H1 (cell line): ENCODE data around the gene MROH7. TPM values are rescaled to one million over a fixed set of nuclear protein-coding genes. Genes with fewer than 3 reads are reported as not detected.

Source experiments
- CTCF ChIA-PET: fragments of 300-600 bp; sonication (Branson Sonifier 250); formaldehyde crosslinking; loops from one replicate; lab custom pipeline; 2021; ENCODE audit not compliant: partially characterized antibody; lab: Charles Lee
- POLR2A ChIA-PET: fragments of 300-600 bp; sonication (Branson Sonifier 250); formaldehyde crosslinking; loops from one replicate; lab custom pipeline; 2021; ENCODE audit warnings: inconsistent platforms; ENCODE audit not compliant: partially characterized antibody; lab: Charles Lee
- DNase-seq, 2 experiments: peaks; one replicate each; pipeline versions ENCODE4 v3.0.0 to v3.0.0-alpha.2; 2010 to 2022; ENCODE audit warnings: low spot score in 2 of 2, low read depth in 1 of 2, mixed read lengths in 1 of 2
- FAIRE-seq: peaks from 2 replicates; lab custom pipeline; 2011; peaks lifted over from hg19 to GRCh38; lab: Jason Lieb, UNC
- H2AFZ ChIP-seq: 2 replicates; pipeline ENCODE4 v1.8.1; 2012; ENCODE audit warnings: low read length, inconsistent platforms
- H2AK5ac ChIP-seq: 2 replicates; pipeline ENCODE4 v1.6.1; 2013; ENCODE audit warnings: low read depth, low read length
- H2BK120ac ChIP-seq: replicated peaks from 2 replicates; pipeline ENCODE3; 2013; ENCODE audit warnings: low read depth, low read length, inconsistent platforms
- H2BK12ac ChIP-seq: 2 replicates; pipeline ENCODE4 v1.6.1; 2013; ENCODE audit warnings: low read depth, low read length
- H2BK15ac ChIP-seq: 2 replicates; pipeline ENCODE4 v1.6.1; 2013; ENCODE audit warnings: low read length
- H2BK20ac ChIP-seq: 2 replicates; pipeline ENCODE4 v1.6.1; 2013; ENCODE audit warnings: low read length
- H2BK5ac ChIP-seq: 2 replicates; pipeline ENCODE4 v1.6.1; 2013; ENCODE audit warnings: low read depth, low read length
- H3K14ac ChIP-seq: 2 replicates; pipeline ENCODE4 v1.6.1; 2013; ENCODE audit warnings: inconsistent platforms; ENCODE audit not compliant: insufficient read length
- H3K18ac ChIP-seq: 2 replicates; pipeline ENCODE4 v1.6.1; 2013; ENCODE audit warnings: low read length; ENCODE audit errors: extremely low read depth
- H3K23ac ChIP-seq: 2 replicates; pipeline ENCODE4 v1.6.1; 2013; ENCODE audit warnings: inconsistent platforms; ENCODE audit not compliant: insufficient read length
- H3K23me2 ChIP-seq: 2 replicates; pipeline ENCODE4 v1.6.1; 2013; ENCODE audit warnings: low read depth, low read length
- H3K27ac ChIP-seq: 2 replicates; pipeline ENCODE4 v1.6.1; 2011; ENCODE audit warnings: low read depth, low read length, inconsistent platforms
- H3K27me3 ChIP-seq, 4 experiments: replicated peaks in 1 of 4; 1 replicate in 1 of 4; 2 replicates in 3 of 4; pipeline versions ENCODE4 v1.6.1 to v1.8.1; 2011 to 2013; ENCODE audit warnings: low read length in 3 of 4, mild to moderate bottlenecking in 3 of 4, inconsistent platforms in 2 of 4, mixed read lengths in 2 of 4, moderate library complexity in 1 of 4; ENCODE audit not compliant: control insufficient read depth in 3 of 4, insufficient read depth in 3 of 4; ENCODE audit errors: extremely low read depth in 1 of 4
- H3K36me3 ChIP-seq, 4 experiments: 2 replicates each; pipeline versions ENCODE4 v1.6.1 to v1.8.1; 2011 to 2013; ENCODE audit warnings: mild to moderate bottlenecking in 4 of 4, low read length in 3 of 4, moderate library complexity in 2 of 4, control low read depth in 1 of 4, inconsistent platforms in 1 of 4; ENCODE audit not compliant: insufficient read depth in 4 of 4, control insufficient read depth in 2 of 4
- H3K4ac ChIP-seq: replicated peaks from 2 replicates; pipeline ENCODE3; 2013; ENCODE audit warnings: low read length, low read depth, mixed read lengths, inconsistent platforms; ENCODE audit not compliant: insufficient read length
- H3K4me1 ChIP-seq, 4 experiments: replicated peaks in 1 of 4; 1 replicate in 1 of 4; 2 replicates in 3 of 4; pipeline versions ENCODE4 v1.6.1 to v1.8.1; 2011 to 2013; ENCODE audit warnings: low read length in 3 of 4, inconsistent platforms in 2 of 4, mixed read lengths in 1 of 4; ENCODE audit not compliant: insufficient read depth in 4 of 4, control insufficient read depth in 3 of 4
- H3K4me2 ChIP-seq, 2 experiments: 2 replicates each; pipeline versions ENCODE4 v1.6.1 to v1.8.1; 2011 to 2013; ENCODE audit warnings: low read depth in 2 of 2, low read length in 2 of 2, control low read depth in 1 of 2, inconsistent platforms in 1 of 2, mild to moderate bottlenecking in 1 of 2; ENCODE audit not compliant: insufficient read depth in 1 of 2
- H3K4me3 ChIP-seq, 4 experiments: fragments of 200-600, 300-600 bp in 1 of 4; sonication (generic), shearing (Covaris generic), sonication (Bioruptor Twin) in 1 of 4; 2 replicates each; pipeline versions ENCODE4 v1.5.1 to v1.8.1; 2011 to 2016; ENCODE audit warnings: low read length in 4 of 4, low read depth in 3 of 4, control low read depth in 2 of 4, inconsistent platforms in 2 of 4, mild to moderate bottlenecking in 2 of 4, mixed read lengths in 1 of 4, moderate library complexity in 1 of 4; ENCODE audit not compliant: insufficient read depth in 2 of 4; ENCODE audit errors: extremely low read depth in 1 of 4
- H3K56ac ChIP-seq: replicated peaks from 2 replicates; pipeline ENCODE3; 2013; ENCODE audit warnings: low read depth, mild to moderate bottlenecking, mixed read lengths, low read length, inconsistent platforms; ENCODE audit not compliant: insufficient read length
- H3K79me1 ChIP-seq: 2 replicates; pipeline ENCODE4 v1.6.1; 2013; ENCODE audit warnings: low read depth, low read length, control low read depth
- H3K79me2 ChIP-seq, 2 experiments: 2 replicates each; pipeline versions ENCODE4 v1.6.1 to v1.8.1; 2012 to 2013; ENCODE audit warnings: low read length in 2 of 2, mild to moderate bottlenecking in 2 of 2, inconsistent platforms in 1 of 2; ENCODE audit not compliant: insufficient read depth in 2 of 2, control insufficient read depth in 1 of 2
- H3K9ac ChIP-seq, 4 experiments: replicated peaks in 1 of 4; 1 replicate in 1 of 4; 2 replicates in 3 of 4; pipeline versions ENCODE4 v1.6.1 to v1.8.1; 2011 to 2013; ENCODE audit warnings: low read depth in 3 of 4, low read length in 3 of 4, control low read depth in 2 of 4, mild to moderate bottlenecking in 2 of 4, moderate library complexity in 2 of 4, inconsistent platforms in 1 of 4; ENCODE audit errors: extremely low read depth in 1 of 4
- H3K9me3 ChIP-seq, 2 experiments: 2 replicates each; pipeline versions ENCODE4 v1.6.1 to v1.8.1; 2012 to 2013; ENCODE audit warnings: mild to moderate bottlenecking in 2 of 2, moderate library complexity in 2 of 2, control low read depth in 1 of 2, inconsistent platforms in 1 of 2, low read depth in 1 of 2, low read length in 1 of 2, mixed read lengths in 1 of 2; ENCODE audit not compliant: insufficient read depth in 2 of 2
- H4K20me1 ChIP-seq, 2 experiments: replicated peaks in 1 of 2; 2 replicates each; pipeline versions ENCODE3 to v1.8.1; 2011 to 2013; ENCODE audit warnings: inconsistent platforms in 2 of 2, low read length in 2 of 2, mild to moderate bottlenecking in 1 of 2; ENCODE audit not compliant: insufficient read depth in 2 of 2, control insufficient read depth in 1 of 2
- H4K5ac ChIP-seq: 2 replicates; pipeline ENCODE4 v1.6.1; 2013; ENCODE audit warnings: low read length, low read depth, mixed read lengths, inconsistent platforms; ENCODE audit not compliant: insufficient read length
- H4K8ac ChIP-seq: 2 replicates; pipeline ENCODE4 v1.8.0; 2013; ENCODE audit warnings: mild to moderate bottlenecking, moderate library complexity, low read length, inconsistent platforms; ENCODE audit not compliant: insufficient read depth; ENCODE audit errors: extremely low read depth
- H4K91ac ChIP-seq: replicated peaks from 2 replicates; pipeline ENCODE3; 2013; ENCODE audit warnings: low read length, mixed read lengths, inconsistent platforms; ENCODE audit not compliant: insufficient read length
- SIRT6 ChIP-seq: IDR thresholded peaks from one replicate; pipeline ENCODE4 v1.7.1; 2012; ENCODE audit warnings: low read length, inconsistent platforms
- SIX5 ChIP-seq: IDR thresholded peaks from 2 replicates; pipeline ENCODE4 v1.6.1; 2011; ENCODE audit warnings: mild to moderate bottlenecking, low read depth, low read length
- SP2 ChIP-seq: IDR thresholded peaks from 2 replicates; pipeline ENCODE4 v1.6.1; 2012; ENCODE audit warnings: mild to moderate bottlenecking, low read length, inconsistent platforms
- WGBS, 2 experiments: shearing (Covaris generic) in 1 of 2; methylation state at CpG; one replicate each; pipeline versions ENCODE4 v1.1.6 to v1.1.7; 2013 to 2015; ENCODE audit warnings: low lambda C conversion rate in 2 of 2, mixed read lengths in 2 of 2, inconsistent platforms in 1 of 2, low coverage in 1 of 2, missing lambda C conversion rate in 1 of 2; ENCODE audit not compliant: insufficient replicate concordance in 2 of 2, insufficient coverage in 1 of 2, insufficient read length in 1 of 2; ENCODE audit errors: extremely low coverage in 1 of 2, missing lambda C conversion rate in 1 of 2; 5-methylcytosine and 5-hydroxymethylcytosine counted together
- polyA plus RNA-seq, 7 experiments: library from polyadenylated mRNA; depleted of rRNA in 3 of 7; stranded (reverse) in 5 of 7; unstranded in 2 of 7; fragments of >200 nt in 5 of 7; fragments of 200-250 nt in 2 of 7; gene quantifications; 1 replicate in 5 of 7; 2 replicates in 1 of 7; 4 replicates in 1 of 7; pipeline versions ENCODE4 v1.2.1 to v1.2.3, GENCODE V29; 2011 to 2013; ENCODE audit warnings: missing spikeins in 2 of 7, mixed read lengths in 2 of 7
- total RNA-seq: library from RNA; stranded (reverse); fragmentation: NEBNext Ultra II Directional; extraction: Animal tissue kit (Norgen Biotek cat#: 25700); gene quantifications from 2 replicates; pipeline ENCODE4 v1.2.1, GENCODE V29; 2021

MROH7 gene
- total and polyA plus RNA-seq, 2 of the 8 experiments (the other 6 are each of a cell fraction or from before 2014, with no cell fraction given) = 0.07 to 0.20 TPM

- Histone ChIP-seq H2BK5ac (no peak overlapping the region), H3K79me2 (no peaks in the 10 kb centered on the region), H3K18ac (no peak overlapping the region), H3K4me1 (no peaks in the 10 kb centered on the region), H3K23me2 (no peaks in the 10 kb centered on the region), H3K79me1 (no peaks in the 10 kb centered on the region), H4K8ac (no peak overlapping the region), H4K20me1 (peaks cover 0 to 4% of the 10 kb centered on the region in 2 experiments), H3K14ac (no peak overlapping the region), H2BK15ac (no peak overlapping the region), H3K56ac (no peak overlapping the region), H2AK5ac (no peak overlapping the region), H3K27ac (no peak overlapping the region), H4K91ac (no peak overlapping the region), H3K4ac (no peak overlapping the region), H2AFZ (no peak overlapping the region), H3K36me3 (peaks cover 6 to 50% (median 26%) of the 10 kb centered on the region in 4 experiments; a peak in 7 of 8 replicates), H3K9me3 (no peaks in the 10 kb centered on the region), H3K27me3 (no peaks in the 10 kb centered on the region), H2BK12ac (no peak overlapping the region), H4K5ac (no peak overlapping the region), H3K23ac (no peak overlapping the region), H2BK120ac (no peak overlapping the region), H2BK20ac (no peak overlapping the region), H3K4me3 (no peak overlapping the region), H3K9ac (no peak overlapping the region), H3K4me2 (no peak overlapping the region)
- POLR2A ChIA-PET = no interaction called here
- WGBS, 2 experiments = 98% methylated on average over 5 of the region's 5 CpGs; no CpG with 5 or more reads in 1 of the 2 experiments
- DNase-seq (no peak), FAIRE-seq (no peak)
- CTCF ChIA-PET = interaction anchor here (0.7 to 0.8 kb wide), 3 partner anchors 12 to 106 kb away, joined by 3 to 4 read pairs (median 4); no protein-coding TSS in a partner anchor
- TF ChIP-seq SIX5 = no peak
- no peak for TF ChIP-seq SP2
- no peak for TF ChIP-seq SIRT6
Measured at GRCh38 chr1:54736685-54737084, 95.1 kb downstream of the MROH7 start.
